Measurements from ENCODE around the gene DDX24. TPM values are rescaled to one million over a fixed set of nuclear protein-coding genes. Genes with fewer than 3 reads are reported as not detected.
A peak's percentile ranks its signal among the peaks of the same experiment; 100 is the strongest.

Gene DDX24
- total RNA-seq, 1 experiment from 2014 or later, result 174 TPM

- ATAC-seq (no peak), DNase-seq (ENCODE audit: low spot score) (no peak)
- Mint-ChIP-seq H3K4me3 (peak overlapping the region; percentile 43; the same call in 1 of the 2 replicates), H3K27me3 (ENCODE audit: low read depth) (no peaks in the 10 kb centered on the region), H3K9me3 (peaks cover 3% of the 10 kb centered on the region), H3K4me1 (peaks cover 3% of the 10 kb centered on the region), H3K36me3 (peaks cover 3% of the 10 kb centered on the region; the same call in 1 of the 2 replicates), H3K27ac (no peak overlapping the region)
- ChIA-PET POLR2A (interaction anchor here (0.6 kb wide), 1 partner anchor 1229 kb away, joined by 4 read pairs; no protein-coding TSS in a partner anchor), CTCF (interaction anchor here (1.1 to 5.0 kb wide), 5 partner anchors 8 to 152 kb away, joined by 3 to 37 read pairs (median 4); no protein-coding TSS in a partner anchor)
- no peak for TF ChIP-seq RELA (CRISPR knock-in tag; IDR thresholded peaks at IDR 0.05; ENCODE audit: borderline replicate concordance)
- TF ChIP-seq JUN (CRISPR knock-in tag; IDR thresholded peaks at IDR 0.05), result no peak
- TF ChIP-seq E2F1 (CRISPR knock-in tag; IDR thresholded peaks at IDR 0.05), result no peak
- no peak for TF ChIP-seq GTF2I (CRISPR knock-in tag; conservative IDR thresholded peaks at IDR 0.05)
- TF ChIP-seq PRRX2 (CRISPR knock-in tag; IDR thresholded peaks at IDR 0.05), result no peak
- no peak for TF ChIP-seq IRF1 (CRISPR knock-in tag; IDR thresholded peaks at IDR 0.05)
- TF ChIP-seq ZNF416 (CRISPR knock-in tag; IDR thresholded peaks at IDR 0.05), result no peak
- TF ChIP-seq E2F5 (CRISPR knock-in tag; IDR thresholded peaks at IDR 0.05), result no peak
- no peak for TF ChIP-seq ETV6 (CRISPR knock-in tag; IDR thresholded peaks at IDR 0.05)
- no peak for TF ChIP-seq ZBTB43 (CRISPR knock-in tag; IDR thresholded peaks at IDR 0.05)
- TF ChIP-seq FOXJ3 (CRISPR knock-in tag; IDR thresholded peaks at IDR 0.05; ENCODE audit: borderline replicate concordance), result no peak
- TF ChIP-seq TEAD1 (CRISPR knock-in tag; IDR thresholded peaks at IDR 0.05), result no peak
- TF ChIP-seq PRDM15 (CRISPR knock-in tag; IDR thresholded peaks at IDR 0.05), result no peak
- no peak for TF ChIP-seq ATF6 (CRISPR knock-in tag; IDR thresholded peaks at IDR 0.05)
- no peak for TF ChIP-seq MAX (CRISPR knock-in tag; IDR thresholded peaks at IDR 0.05)
- TF ChIP-seq TEAD4 (CRISPR knock-in tag; IDR thresholded peaks at IDR 0.05), result no peak
- no peak for TF ChIP-seq FOXK1 (CRISPR knock-in tag; IDR thresholded peaks at IDR 0.05)
- no peak for TF ChIP-seq CREM (CRISPR knock-in tag; IDR thresholded peaks at IDR 0.05)
Observed at GRCh38 chr14:94028450-94028826, 52.6 kb downstream of the DDX24 start.

All from WTC11 (cell line).